HG03097 (cell line): ENCODE results near the gene PNKP.
"Not testable (repeated sequence)": the region's sequence is repeated elsewhere in the genome, so short reads cannot be mapped to it uniquely, and the experiment has no call there.

ENCODE experiments used
- ATAC-seq: cut with Tn5 transposase; IDR thresholded peaks from one replicate; pipeline ENCODE4 v1.9.1; 2021; ENCODE audit not compliant: unreplicated experiment, low FRiP score

Gene PNKP

DNA sequence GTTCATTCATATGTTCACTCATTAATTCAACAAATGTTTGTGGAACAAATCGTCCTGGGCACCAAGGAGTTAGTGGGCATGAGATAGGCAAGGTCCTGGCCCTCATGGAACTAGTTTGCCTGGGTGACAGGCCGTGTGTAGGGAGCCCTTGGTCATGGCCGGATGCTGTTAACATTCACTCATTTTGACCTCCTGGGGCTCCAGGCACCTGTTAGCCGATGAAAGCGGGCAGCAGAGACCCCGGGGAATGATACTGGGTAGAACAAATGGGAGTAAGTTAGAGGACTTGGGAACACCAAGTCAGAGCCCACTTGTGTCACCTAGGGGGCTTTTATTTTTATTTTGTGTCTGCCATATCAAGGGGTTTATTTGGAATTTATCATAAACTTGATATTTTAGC lies 42.7 kb downstream of the PNKP start:
- ATAC-seq: no peak

DNA sequence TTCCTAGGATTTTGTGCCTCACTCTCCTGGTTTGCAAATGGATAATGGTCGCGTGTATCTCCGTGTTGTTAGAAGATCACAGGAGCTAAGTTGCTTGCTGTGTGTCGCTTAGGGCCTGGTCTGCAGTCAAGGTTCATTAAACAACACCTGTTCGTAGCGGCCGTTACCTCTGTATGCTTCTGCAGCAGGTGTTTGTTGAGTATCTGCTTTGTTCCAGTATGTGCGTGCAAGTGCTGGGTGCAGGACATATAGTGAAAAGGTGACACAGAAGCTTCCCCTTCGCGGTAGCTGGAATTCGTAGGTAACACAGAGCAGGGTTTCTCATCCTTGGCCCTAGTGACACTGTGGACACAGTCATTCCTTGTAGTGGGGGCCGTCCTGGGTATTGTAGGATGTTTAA lies 43.9 kb downstream of the PNKP start:
- no peak for ATAC-seq

DNA sequence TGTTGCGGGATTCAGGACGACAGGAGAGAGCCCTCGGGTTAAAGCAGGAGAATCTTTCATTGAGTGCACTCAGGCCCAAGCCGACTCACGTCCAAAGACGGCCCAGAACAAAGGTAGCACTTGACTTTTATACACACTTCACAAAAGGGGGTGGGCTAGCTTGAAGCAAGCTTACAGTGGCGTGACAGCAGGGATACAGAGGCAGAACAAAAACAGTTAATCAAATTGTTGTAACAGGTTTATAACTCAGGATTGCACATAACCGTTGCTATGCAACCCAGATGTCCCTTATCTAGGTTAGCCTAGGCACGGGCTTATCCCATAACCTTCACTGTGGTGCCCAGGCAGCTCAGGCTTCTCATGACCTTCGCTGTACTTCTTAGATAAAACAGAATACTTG lies 47.3 kb downstream of the PNKP start:
- ATAC-seq: no peak

DNA sequence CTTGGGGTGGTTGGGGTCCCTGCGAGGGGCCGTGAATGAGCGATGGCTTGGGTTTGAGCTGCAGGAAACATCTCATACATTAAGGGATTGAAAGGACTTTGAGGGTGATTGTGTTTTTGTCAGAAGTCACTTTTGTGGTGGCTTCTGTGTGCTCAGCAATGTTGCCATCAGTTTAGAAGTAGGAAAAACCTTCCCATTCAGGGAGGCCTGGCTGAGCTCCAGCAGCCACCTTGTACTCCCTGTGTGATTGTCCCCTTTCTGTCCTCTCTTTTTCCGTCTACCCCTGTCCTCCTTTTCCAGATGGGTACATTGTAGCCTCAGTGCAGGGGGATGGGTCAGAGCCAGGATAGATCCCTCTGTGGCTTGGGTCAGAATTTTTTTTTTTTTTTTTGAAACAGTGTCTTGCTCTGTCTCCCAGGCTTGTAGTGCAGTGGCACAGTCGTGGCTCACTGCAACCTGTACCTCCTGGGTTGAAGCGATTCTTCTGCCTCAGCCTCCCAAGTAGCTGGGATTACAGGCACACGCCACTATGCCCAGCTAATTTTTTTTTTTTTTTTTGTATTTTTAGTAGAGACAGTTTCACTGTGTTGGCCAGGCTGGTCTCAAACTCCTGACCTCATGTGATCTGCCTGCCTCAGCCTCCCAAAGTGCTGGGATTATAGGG lies 47.8 kb downstream of the PNKP start:
- ATAC-seq: not testable (repeated sequence)

GRCh38 chr19:49818649-49819370 lies 48.6 kb downstream of the PNKP start:
- no peak for ATAC-seq

- peak; percentile 77 for ATAC-seq
These were observed 49.3 kb downstream of the PNKP start, which contains the start of gene MED25 for GRCh38 chr19:49817964-49818648. Gene MED25, plus strand, starts transcription at chr19:49818289. Its CDS starts 53 bp downstream, at chr19:49818342.

- ATAC-seq: no peak
These were observed 50.8 kb downstream of the PNKP start for GRCh38 chr19:49816590-49816989.

DNA sequence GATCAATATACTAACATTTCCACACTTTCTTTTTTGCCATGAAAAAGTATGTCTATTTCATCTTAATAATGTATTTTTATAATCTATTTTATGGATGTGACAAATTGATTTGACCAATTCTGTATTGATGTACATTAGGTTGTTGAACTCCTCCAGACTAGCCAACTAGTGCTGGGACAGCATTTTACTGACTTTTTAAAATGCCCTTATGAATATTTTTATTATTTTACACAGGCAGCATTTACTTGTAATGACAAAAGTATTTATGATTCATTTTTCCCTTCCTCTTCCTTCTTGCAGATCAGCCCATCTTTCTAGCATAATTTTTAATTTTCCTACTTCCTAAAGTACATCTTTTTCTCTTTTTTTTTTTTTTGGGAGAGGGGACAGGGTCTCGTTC lies 53.4 kb downstream of the PNKP start:
- no peak for ATAC-seq

DNA sequence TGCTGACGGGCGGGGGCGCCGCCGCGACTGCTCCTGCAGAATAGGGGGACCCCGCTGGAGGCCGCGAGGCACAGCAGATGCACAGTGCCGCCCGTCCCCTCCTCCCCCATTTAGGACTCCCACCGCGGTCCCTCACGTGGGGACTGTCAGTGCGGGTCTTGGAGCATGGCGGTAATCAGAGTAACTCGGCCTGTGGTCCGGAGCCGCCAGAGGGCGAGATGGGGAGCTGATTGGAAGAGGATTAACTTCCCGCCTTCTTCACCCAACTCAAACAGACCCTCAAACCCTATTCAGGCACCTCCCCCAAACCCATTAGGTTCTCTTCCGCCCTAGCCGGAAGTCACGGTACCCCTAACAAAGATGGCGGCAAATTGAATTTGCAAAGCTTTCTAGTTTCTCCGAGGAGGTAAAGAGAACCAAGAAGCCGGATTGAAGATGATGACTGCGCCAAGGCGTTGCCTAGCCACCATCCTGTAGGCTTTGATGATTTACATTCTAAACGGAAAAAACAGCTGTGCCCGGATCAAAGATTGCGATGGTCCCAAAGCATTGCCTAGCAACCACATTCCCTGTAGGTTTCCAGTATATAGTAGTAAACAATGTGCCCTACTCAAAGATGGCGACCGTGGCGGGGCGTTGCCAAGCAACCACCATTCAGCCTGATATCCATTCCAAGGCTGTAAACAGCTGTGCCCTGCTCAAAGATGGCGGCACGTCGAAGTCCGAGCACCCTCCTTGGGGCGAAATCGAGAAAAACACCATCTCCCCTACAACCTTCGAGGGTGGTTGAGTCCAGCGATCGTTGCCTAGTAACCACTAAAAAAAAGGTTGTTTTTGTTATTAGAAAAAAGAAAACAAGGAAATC lies 54.1 kb downstream of the PNKP start, which contains the start of gene FUZ:
TSS of gene FUZ (minus strand) at position 296 of the 865 bp plus-strand sequence. CDS start at position 110, 186 bp downstream.
- ATAC-seq: no peak

DNA sequence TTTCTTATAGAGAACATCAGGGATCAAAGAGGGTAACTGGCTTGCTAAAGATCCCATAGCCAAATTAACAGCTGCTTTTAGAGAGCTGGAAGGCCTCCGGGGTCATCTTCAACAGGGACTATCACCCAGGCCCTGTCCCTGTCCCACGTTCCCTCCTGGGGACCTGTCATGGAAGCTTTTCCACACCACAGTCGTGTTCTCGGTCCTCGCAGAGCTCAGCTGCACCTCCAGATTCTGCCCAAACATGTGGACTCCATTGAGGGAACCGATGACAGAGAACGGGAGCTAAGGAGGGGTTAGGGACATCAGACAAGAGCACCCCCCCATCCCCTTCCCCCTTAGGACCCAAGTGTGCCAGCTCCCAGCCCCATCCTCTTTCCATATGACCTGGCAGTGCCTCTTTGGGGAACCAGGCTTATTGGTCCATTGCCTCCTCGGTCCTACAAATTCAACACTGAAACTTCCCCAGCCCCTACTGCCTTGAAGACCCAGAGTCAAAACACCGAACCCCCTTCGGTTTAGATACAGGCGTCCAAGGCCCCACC lies 54.9 kb downstream of the PNKP start:
- no peak for ATAC-seq

DNA sequence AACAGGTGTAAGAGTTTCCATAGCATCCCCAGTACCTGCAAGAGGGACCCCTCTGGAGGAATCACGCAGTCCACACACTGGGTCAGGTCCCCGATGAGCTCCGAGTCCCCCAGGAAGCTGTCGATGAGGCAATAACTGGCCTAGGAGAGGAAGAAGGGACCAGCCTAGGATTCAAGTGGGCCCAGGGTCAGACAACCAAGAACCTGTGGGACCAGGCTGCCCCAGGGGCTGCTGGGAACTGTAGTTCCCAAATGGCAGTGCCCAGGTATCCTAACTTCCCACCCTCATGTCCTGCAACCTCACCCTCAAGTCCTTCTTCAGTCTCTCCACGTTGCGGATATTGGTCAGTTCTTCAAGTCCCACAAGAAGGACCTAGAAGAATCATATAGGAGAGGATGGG lies 56.0 kb downstream of the PNKP start:
- ATAC-seq: no peak
